Nephron progenitor cell (in vitro differentiated cells): Measurements from ENCODE around the gene PLXNB1.

Experiments
- DNase-seq: peaks from one replicate; pipeline ENCODE4 v3.0.0; 2021
- H3K27ac Mint-ChIP-seq: 2 replicates; pipeline ENCODE4 v1.8.0; 2021; ENCODE audit warnings: mild to moderate bottlenecking, moderate library complexity, mixed read lengths
- H3K27me3 Mint-ChIP-seq: 2 replicates; pipeline ENCODE4 v1.8.0; 2021; ENCODE audit warnings: mild to moderate bottlenecking, low read depth, mixed read lengths; ENCODE audit not compliant: poor library complexity
- H3K36me3 Mint-ChIP-seq: 2 replicates; pipeline ENCODE4 v1.8.0; 2021; ENCODE audit warnings: low read depth, mixed read lengths
- H3K4me1 Mint-ChIP-seq: 2 replicates; pipeline ENCODE4 v1.8.0; 2021; ENCODE audit warnings: mixed read lengths
- H3K4me3 Mint-ChIP-seq: 2 replicates; pipeline ENCODE4 v1.8.0; 2021; ENCODE audit warnings: mild to moderate bottlenecking, moderate library complexity, mixed read lengths
- H3K9me3 Mint-ChIP-seq: 2 replicates; pipeline ENCODE4 v1.8.0; 2021; ENCODE audit warnings: mild to moderate bottlenecking, moderate library complexity, mixed read lengths
- TF ChIP-seq, protein P1 (sequence below): fragments of 200-600 bp; sonication (generic); IDR thresholded peaks from 2 replicates; pipeline ENCODE4 v1.5.0; 2021; ENCODE audit warnings: antibody characterized with exemption

Gene PLXNB1

DNA sequence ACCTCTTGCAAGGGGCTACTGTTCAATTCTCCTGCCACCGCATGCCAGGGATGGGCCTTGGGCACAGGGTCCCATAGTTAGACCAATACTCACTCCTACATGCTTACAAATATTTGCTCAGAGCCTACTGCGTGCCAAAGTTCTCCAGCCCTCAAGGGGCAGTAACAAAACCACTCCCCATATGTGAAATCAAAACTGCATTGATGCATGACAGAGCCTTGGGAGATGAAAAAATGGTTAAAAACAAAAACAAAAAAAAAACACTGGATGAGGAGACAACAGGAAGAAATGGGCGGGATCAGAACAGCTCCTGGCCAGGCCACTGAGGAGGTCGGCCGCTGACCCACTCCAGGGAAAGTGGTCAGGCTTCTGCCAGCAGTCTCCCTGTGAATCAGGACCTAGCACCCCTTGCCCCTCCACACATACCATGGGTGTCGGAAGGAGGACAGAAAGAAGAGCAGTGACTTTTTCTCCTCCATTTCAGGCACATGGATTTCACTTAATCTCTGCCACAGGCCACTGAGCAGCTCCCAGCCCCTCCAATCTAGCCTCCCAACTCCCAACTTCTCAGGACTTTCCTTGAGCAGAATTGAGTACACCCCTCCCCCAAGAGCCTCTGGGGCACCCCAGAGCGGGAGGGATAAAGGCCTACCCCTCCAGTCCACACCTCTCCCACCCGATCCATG, 2.8 kb downstream of the PLXNB1 start:
- Mint-ChIP-seq H3K4me3 (peak overlapping the region; percentile 86), H3K36me3 (peaks cover 11% of the 10 kb centered on the region), H3K9me3 (no peaks in the 10 kb centered on the region), H3K27ac (peak overlapping the region; percentile 93), H3K27me3 (no peaks in the 10 kb centered on the region), H3K4me1 (peaks cover 67% of the 10 kb centered on the region)
- TF ChIP-seq, protein P1, sequence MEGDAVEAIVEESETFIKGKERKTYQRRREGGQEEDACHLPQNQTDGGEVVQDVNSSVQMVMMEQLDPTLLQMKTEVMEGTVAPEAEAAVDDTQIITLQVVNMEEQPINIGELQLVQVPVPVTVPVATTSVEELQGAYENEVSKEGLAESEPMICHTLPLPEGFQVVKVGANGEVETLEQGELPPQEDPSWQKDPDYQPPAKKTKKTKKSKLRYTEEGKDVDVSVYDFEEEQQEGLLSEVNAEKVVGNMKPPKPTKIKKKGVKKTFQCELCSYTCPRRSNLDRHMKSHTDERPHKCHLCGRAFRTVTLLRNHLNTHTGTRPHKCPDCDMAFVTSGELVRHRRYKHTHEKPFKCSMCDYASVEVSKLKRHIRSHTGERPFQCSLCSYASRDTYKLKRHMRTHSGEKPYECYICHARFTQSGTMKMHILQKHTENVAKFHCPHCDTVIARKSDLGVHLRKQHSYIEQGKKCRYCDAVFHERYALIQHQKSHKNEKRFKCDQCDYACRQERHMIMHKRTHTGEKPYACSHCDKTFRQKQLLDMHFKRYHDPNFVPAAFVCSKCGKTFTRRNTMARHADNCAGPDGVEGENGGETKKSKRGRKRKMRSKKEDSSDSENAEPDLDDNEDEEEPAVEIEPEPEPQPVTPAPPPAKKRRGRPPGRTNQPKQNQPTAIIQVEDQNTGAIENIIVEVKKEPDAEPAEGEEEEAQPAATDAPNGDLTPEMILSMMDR: no peak
- no peak for DNase-seq

DNA sequence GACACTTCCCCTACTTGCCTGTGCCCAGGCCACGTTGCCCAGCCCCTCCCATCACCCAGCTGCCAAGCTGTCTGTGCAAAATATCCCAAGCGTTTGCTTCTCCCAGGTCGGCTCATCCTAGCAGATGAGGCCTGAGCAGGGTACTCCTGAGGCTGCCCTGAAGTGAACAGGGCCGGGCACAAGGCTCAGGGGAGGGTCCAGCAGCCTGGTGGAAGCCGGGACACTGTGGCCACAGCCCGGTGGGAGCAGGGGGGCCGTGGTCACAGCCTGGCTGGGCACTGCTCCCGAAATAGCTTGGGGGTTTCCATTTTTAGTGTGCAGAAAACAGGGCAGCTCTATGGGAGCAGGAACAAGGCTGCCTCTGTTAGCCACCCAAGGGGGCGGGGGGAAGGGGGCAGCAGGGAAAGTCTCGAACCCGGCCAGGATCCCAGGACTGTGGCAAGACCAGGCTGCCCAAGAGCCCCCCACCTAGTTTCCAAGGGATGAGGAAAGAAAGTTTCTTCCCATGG, 3.4 kb downstream of the PLXNB1 start:
- Mint-ChIP-seq H3K27me3 (no peaks in the 10 kb centered on the region), H3K36me3 (peaks cover 5% of the 10 kb centered on the region), H3K27ac (no peak overlapping the region), H3K4me1 (peaks cover 62% of the 10 kb centered on the region), H3K4me3 (peak overlapping the region; percentile 46), H3K9me3 (no peaks in the 10 kb centered on the region)
- TF ChIP-seq, protein P1: no peak
- no peak for DNase-seq

DNA sequence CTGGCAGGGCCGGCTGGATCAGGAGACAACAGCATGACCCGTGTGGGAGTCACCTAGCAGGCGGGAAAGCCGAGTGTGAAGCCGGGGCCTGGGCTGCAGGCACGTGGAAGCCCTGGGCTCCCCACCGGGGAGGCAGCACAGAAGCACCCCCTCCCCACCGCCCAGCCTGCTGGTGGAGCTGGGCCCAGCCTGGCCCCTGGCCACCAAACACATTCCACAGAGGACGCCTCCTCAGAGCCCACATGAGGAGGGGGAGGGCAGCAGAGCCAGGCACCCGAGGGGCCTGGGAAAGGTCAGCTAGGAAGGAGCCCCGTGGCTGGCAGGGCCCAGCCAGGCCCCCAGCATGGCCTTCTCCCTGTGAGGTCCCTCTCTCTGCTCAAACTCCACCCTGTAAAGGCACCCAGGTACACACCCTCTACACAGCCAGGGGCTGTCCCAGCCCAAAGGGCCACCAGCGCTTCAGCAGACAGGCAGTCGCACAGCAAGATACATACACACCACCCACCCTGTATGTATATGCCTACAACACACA, 4.5 kb downstream of the PLXNB1 start:
- Mint-ChIP-seq H3K4me1 (peaks cover 51% of the 10 kb centered on the region), H3K27ac (peak overlapping the region; percentile 72), H3K36me3 (peaks cover 5% of the 10 kb centered on the region), H3K27me3 (no peaks in the 10 kb centered on the region), H3K4me3 (peak overlapping the region; percentile 46), H3K9me3 (no peaks in the 10 kb centered on the region)
- TF ChIP-seq, protein P1: no peak
- peak; percentile 41 for DNase-seq

DNA sequence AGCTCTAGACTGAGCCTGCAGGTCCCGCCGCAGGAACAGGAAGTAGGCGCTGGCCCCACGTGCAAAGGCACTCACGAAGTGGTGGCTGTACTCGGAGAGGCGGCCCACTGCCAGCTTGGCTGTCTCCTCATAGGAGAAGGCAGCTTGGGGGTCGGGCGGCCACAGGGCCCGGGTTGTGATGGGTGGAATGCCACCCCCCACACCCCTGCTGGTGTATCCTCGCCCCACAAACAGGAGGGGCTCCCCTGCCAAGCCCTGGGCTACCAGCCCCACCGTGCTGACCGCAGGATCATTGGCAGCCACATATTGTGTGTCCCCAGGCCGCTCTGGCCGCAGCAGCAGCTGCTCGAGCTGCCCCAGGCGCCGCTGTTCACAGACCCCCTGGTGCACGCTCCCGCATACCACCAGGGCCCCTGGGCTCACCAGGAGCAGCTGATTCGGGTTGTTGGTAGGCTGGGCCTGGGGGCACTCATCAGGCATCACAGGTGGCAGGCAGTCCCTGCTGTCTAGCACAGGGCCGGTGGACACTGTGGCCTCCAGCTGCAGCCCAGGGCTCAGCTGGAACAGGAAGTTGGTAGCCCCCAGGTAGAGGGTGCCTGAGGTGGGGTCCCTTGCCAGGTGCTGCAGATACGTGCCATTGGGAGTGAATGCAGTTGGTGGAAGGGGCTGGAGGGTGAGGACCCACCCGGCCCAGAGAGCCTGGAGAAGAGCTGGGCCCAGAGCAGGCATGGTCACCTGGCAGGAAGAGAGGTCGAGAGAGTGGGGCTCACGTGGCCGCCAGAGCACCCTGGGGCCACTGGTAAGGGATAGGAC, 5.8 kb downstream of the PLXNB1 start:
- DNase-seq: no peak
- TF ChIP-seq, protein P1: no peak
- Mint-ChIP-seq H3K27me3 (no peaks in the 10 kb centered on the region), H3K27ac (peak overlapping the region; percentile 54), H3K36me3 (peaks cover 5% of the 10 kb centered on the region), H3K9me3 (no peaks in the 10 kb centered on the region), H3K4me1 (peaks cover 48% of the 10 kb centered on the region), H3K4me3 (no peak overlapping the region)

DNA sequence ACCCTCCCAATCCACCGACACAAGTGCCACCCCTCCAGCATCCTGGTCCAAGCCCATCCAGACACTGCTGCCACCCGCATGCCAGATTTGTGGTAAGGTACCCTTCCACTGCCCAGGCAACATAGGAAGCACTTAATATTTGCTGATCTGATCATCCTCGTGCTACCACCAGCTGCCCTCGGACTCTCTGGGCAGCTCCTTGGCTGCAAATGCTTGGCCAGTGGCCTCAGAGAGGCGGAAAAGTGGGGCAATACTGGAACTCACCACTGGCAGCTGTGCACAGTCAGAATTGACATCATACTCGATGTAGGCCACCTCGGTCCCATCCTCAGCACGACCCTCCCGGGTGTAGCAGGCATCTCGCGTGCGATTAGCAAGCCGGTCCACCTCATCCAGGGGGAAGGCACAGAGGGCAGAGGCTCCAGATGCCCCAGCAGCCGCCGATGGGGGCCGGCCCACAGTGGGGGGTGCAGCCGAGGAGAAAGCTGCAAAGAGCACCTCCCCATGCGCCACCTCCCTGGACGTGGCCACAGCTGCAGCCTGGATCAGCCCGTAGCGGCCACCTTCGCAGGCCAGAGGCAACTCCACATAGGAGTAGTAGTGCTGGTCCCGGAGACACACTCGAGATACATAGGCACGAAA, 6.5 kb downstream of the PLXNB1 start:
- peaks cover 5% of the 10 kb centered on the region for H3K36me3 Mint-ChIP-seq
- H3K4me1 Mint-ChIP-seq: peaks cover 46% of the 10 kb centered on the region
- H3K9me3 Mint-ChIP-seq: no peaks in the 10 kb centered on the region
- TF ChIP-seq, protein P1: no peak
- no peaks in the 10 kb centered on the region for H3K27me3 Mint-ChIP-seq
- H3K4me3 Mint-ChIP-seq: no peak overlapping the region
- DNase-seq: no peak
- peak overlapping the region; percentile 91 for H3K27ac Mint-ChIP-seq
